HepG2 (cell line): ENCODE data around the gene PLXNA4.

ENCODE experiments used
- KDM5B ChIP-seq: sonication (generic); formaldehyde crosslinking; IDR thresholded peaks from 2 replicates; pipeline ENCODE4 v1.4.0; 2020; ENCODE audit warnings: missing genetic modification reagents, mild to moderate bottlenecking, borderline replicate concordance
- MIER3 ChIP-seq: IDR thresholded peaks from 2 replicates; pipeline ENCODE4 v1.6.1; 2016; ENCODE audit warnings: missing compliant biosample characterization, borderline replicate concordance
- ZNF75D ChIP-seq: sonication (generic); formaldehyde crosslinking; IDR thresholded peaks from 2 replicates; pipeline ENCODE4 v1.8.1; 2023; ENCODE audit warnings: missing genetic modification reagents, mild to moderate bottlenecking, borderline replicate concordance
- TF ChIP-seq, protein P1 (sequence below): sonication (generic); formaldehyde crosslinking; conservative IDR thresholded peaks from 2 replicates; pipeline ENCODE4 v1.8.1; 2023; ENCODE audit warnings: missing genetic modification reagents
- TF ChIP-seq, protein P2 (sequence below): sonication (generic); formaldehyde crosslinking; IDR thresholded peaks from 2 replicates; pipeline ENCODE4 v1.5.0; 2020; ENCODE audit warnings: mild to moderate bottlenecking, missing genetic modification reagents, moderate library complexity

DNA sequence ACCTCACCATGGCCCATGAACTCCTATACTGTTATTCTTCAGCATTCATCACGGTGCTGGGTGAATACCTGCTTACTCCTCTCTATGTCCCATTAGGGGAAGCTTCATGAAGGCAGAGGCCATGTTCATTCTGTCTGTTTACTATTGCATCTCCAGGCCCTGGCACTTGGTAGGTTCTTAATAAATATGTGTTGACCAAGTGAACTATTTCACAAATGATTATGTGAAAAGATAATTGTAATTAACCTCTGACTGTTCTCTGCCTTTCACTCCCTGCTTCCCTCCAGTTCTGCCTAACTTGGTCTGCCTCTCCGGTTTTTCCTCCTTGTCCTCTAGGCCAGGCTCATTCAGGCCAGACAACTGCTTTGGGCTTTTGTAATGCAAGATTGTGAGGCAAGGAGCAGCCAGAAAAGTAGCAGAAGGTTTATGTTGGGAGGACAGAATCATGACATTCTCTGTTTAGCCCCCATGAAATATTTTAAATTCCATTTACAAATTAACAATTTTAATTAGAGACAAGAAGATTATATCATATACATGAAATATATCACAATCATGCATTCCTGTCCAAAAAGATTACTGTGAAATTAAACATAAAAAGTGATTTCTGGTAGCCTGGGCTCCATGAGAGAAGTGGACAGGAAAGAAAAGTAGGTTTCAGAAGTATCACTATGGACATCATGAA is 42.1 kb upstream of the PLXNA4 start:
- TF ChIP-seq, protein P1, sequence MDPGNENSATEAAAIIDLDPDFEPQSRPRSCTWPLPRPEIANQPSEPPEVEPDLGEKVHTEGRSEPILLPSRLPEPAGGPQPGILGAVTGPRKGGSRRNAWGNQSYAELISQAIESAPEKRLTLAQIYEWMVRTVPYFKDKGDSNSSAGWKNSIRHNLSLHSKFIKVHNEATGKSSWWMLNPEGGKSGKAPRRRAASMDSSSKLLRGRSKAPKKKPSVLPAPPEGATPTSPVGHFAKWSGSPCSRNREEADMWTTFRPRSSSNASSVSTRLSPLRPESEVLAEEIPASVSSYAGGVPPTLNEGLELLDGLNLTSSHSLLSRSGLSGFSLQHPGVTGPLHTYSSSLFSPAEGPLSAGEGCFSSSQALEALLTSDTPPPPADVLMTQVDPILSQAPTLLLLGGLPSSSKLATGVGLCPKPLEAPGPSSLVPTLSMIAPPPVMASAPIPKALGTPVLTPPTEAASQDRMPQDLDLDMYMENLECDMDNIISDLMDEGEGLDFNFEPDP (CRISPR knock-in tag) = no peak
- TF ChIP-seq KDM5B (CRISPR knock-in tag) = no peak
- TF ChIP-seq, protein P2, sequence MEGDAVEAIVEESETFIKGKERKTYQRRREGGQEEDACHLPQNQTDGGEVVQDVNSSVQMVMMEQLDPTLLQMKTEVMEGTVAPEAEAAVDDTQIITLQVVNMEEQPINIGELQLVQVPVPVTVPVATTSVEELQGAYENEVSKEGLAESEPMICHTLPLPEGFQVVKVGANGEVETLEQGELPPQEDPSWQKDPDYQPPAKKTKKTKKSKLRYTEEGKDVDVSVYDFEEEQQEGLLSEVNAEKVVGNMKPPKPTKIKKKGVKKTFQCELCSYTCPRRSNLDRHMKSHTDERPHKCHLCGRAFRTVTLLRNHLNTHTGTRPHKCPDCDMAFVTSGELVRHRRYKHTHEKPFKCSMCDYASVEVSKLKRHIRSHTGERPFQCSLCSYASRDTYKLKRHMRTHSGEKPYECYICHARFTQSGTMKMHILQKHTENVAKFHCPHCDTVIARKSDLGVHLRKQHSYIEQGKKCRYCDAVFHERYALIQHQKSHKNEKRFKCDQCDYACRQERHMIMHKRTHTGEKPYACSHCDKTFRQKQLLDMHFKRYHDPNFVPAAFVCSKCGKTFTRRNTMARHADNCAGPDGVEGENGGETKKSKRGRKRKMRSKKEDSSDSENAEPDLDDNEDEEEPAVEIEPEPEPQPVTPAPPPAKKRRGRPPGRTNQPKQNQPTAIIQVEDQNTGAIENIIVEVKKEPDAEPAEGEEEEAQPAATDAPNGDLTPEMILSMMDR = no peak
- TF ChIP-seq ZNF75D (CRISPR knock-in tag) = no peak
- TF ChIP-seq MIER3 (CRISPR knock-in tag) = no peak
